ENCODE data around the gene TMEM222. TPM values are rescaled to one million over a fixed set of nuclear protein-coding genes. Genes with fewer than 3 reads are reported as not detected.

The TMEM222 gene
- total and polyA plus RNA-seq, 2 experiments from 2014 or later: 53.0 to 59.0 TPM

GRCh38 chr1:27358038-27358927 is 36.3 kb downstream of the TMEM222 start:
- in situ Hi-C loops (cut with MboI): no loop called here
- no peaks in the 10 kb centered on the region for H3K79me2 ChIP-seq (ENCODE audit: insufficient read depth)
- H4K20me1 ChIP-seq (ENCODE audit: insufficient read depth): no peaks in the 10 kb centered on the region
- no peak overlapping the region for H3K27ac ChIP-seq
- H3K36me3 ChIP-seq (ENCODE audit: low read depth): peaks cover 5% of the 10 kb centered on the region; the same call in 1 of the 2 replicates
- H3K9me2 ChIP-seq (ENCODE audit: insufficient read depth): no peaks in the 10 kb centered on the region
- no peak overlapping the region for H3K4me3 ChIP-seq
- no peaks in the 10 kb centered on the region for H3F3A ChIP-seq (ENCODE audit: insufficient read depth)
- H3K4me1 ChIP-seq (ENCODE audit: insufficient read depth): no peaks in the 10 kb centered on the region
- no peak overlapping the region for H2AFZ ChIP-seq
- no peaks in the 10 kb centered on the region for H3K9me3 ChIP-seq (ENCODE audit: low read depth)
- no peak overlapping the region for H3K9ac ChIP-seq
- no peak for DNase-seq
- no peak overlapping the region for H3K4me2 ChIP-seq (ENCODE audit: unreplicated experiment)
- no peak for TF ChIP-seq EZH2 (IDR thresholded peaks at IDR 0.05; ENCODE audit: insufficient read depth, poor library complexity, severe bottlenecking)
- no peak for TF ChIP-seq EZH2phosphoT487 (IDR thresholded peaks at IDR 0.05; ENCODE audit: insufficient read depth, low read depth)
- H3K27me3 ChIP-seq (replicated peaks; ENCODE audit: insufficient read depth): no peaks in the 10 kb centered on the region
- 94 to 95% methylated on average over 20 to 21 of the region's 21 CpGs for WGBS, 2 experiments (ENCODE audit: low coverage in 1 of 2, low lambda C conversion rate in 2 of 2, missing lambda C conversion rate in 2 of 2)

- Histone ChIP-seq H3K27ac (no peak overlapping the region), H4K20me1 (ENCODE audit: insufficient read depth) (no peaks in the 10 kb centered on the region), H3K79me2 (ENCODE audit: insufficient read depth) (0 out of 2 replicates have a peak, but pooled peaks cover 3% of the 10 kb centered on the region), H3K4me2 (ENCODE audit: unreplicated experiment) (no peak overlapping the region), H3F3A (ENCODE audit: insufficient read depth) (no peaks in the 10 kb centered on the region), H3K36me3 (ENCODE audit: low read depth) (peaks cover 5% of the 10 kb centered on the region; the same call in 1 of the 2 replicates), H3K27me3 (replicated peaks; ENCODE audit: insufficient read depth) (no peaks in the 10 kb centered on the region), H3K4me1 (ENCODE audit: insufficient read depth) (no peaks in the 10 kb centered on the region), H3K9me3 (ENCODE audit: low read depth) (no peaks in the 10 kb centered on the region), H3K9ac (no peak overlapping the region), H3K9me2 (ENCODE audit: insufficient read depth) (no peaks in the 10 kb centered on the region), H3K4me3 (no peak overlapping the region), H2AFZ (no peak overlapping the region)
- WGBS, 2 experiments (ENCODE audit: low coverage in 1 of 2, low lambda C conversion rate in 2 of 2, missing lambda C conversion rate in 2 of 2): 97 to 100% methylated on average over 5 of the region's 5 CpGs
- TF ChIP-seq EZH2phosphoT487 (IDR thresholded peaks at IDR 0.05; ENCODE audit: insufficient read depth, low read depth) (no peak), EZH2 (IDR thresholded peaks at IDR 0.05; ENCODE audit: insufficient read depth, poor library complexity, severe bottlenecking) (no peak)
- no peak for DNase-seq
- in situ Hi-C loops (cut with MboI): no loop called here
Measured at GRCh38 chr1:27358928-27359313, 37.0 kb downstream of the TMEM222 start.

GRCh38 chr1:27359822-27360158 is 37.8 kb downstream of the TMEM222 start:
- in situ Hi-C loops (cut with MboI): no loop called here
- Histone ChIP-seq H3K9ac (no peak overlapping the region), H3K79me2 (ENCODE audit: insufficient read depth) (peaks cover 11% of the 10 kb centered on the region), H3K27ac (no peak overlapping the region), H3K4me2 (ENCODE audit: unreplicated experiment) (no peak overlapping the region), H3K4me3 (no peak overlapping the region), H3K36me3 (ENCODE audit: low read depth) (peaks cover 5% of the 10 kb centered on the region; the same call in 1 of the 2 replicates), H3K9me3 (ENCODE audit: low read depth) (no peaks in the 10 kb centered on the region), H3K27me3 (replicated peaks; ENCODE audit: insufficient read depth) (no peaks in the 10 kb centered on the region), H4K20me1 (ENCODE audit: insufficient read depth) (no peaks in the 10 kb centered on the region), H2AFZ (no peak overlapping the region), H3K9me2 (ENCODE audit: insufficient read depth) (no peaks in the 10 kb centered on the region), H3F3A (ENCODE audit: insufficient read depth) (no peaks in the 10 kb centered on the region), H3K4me1 (ENCODE audit: insufficient read depth) (peaks cover 3% of the 10 kb centered on the region; the same call in 1 of the 2 replicates)
- DNase-seq: no peak
- whole genome bisulfite sequencing, 2 experiments (ENCODE audit: low coverage in 1 of 2, low lambda C conversion rate in 2 of 2, missing lambda C conversion rate in 2 of 2): 83 to 84% methylated on average over 9 of the region's 9 CpGs
- TF ChIP-seq EZH2 (IDR thresholded peaks at IDR 0.05; ENCODE audit: insufficient read depth, poor library complexity, severe bottlenecking) (no peak), EZH2phosphoT487 (IDR thresholded peaks at IDR 0.05; ENCODE audit: insufficient read depth, low read depth) (no peak)

- H3K4me2 ChIP-seq (ENCODE audit: unreplicated experiment): no peak overlapping the region
- no peak for DNase-seq
- no peaks in the 10 kb centered on the region for H3K9me2 ChIP-seq (ENCODE audit: insufficient read depth)
- H2AFZ ChIP-seq: no peak overlapping the region
- H4K20me1 ChIP-seq (ENCODE audit: insufficient read depth): no peaks in the 10 kb centered on the region
- H3K9me3 ChIP-seq (ENCODE audit: low read depth): no peaks in the 10 kb centered on the region
- H3K4me1 ChIP-seq (ENCODE audit: insufficient read depth): peaks cover 7% of the 10 kb centered on the region; the same call in 1 of the 2 replicates
- no peak overlapping the region for H3K4me3 ChIP-seq
- no peaks in the 10 kb centered on the region for H3F3A ChIP-seq (ENCODE audit: insufficient read depth)
- 79 to 94% methylated on average over 20 to 71 of the region's 71 CpGs for WGBS, 2 experiments (ENCODE audit: low coverage in 1 of 2, low lambda C conversion rate in 2 of 2, missing lambda C conversion rate in 2 of 2)
- peaks cover 5% of the 10 kb centered on the region; the same call in 1 of the 2 replicates for H3K36me3 ChIP-seq (ENCODE audit: low read depth)
- TF ChIP-seq EZH2 (IDR thresholded peaks at IDR 0.05; ENCODE audit: insufficient read depth, poor library complexity, severe bottlenecking): no peak
- no peak for TF ChIP-seq EZH2phosphoT487 (IDR thresholded peaks at IDR 0.05; ENCODE audit: insufficient read depth, low read depth)
- in situ Hi-C loops (cut with MboI): no loop called here
- H3K27me3 ChIP-seq (replicated peaks; ENCODE audit: insufficient read depth): no peaks in the 10 kb centered on the region
- H3K27ac ChIP-seq: no peak overlapping the region
- H3K79me2 ChIP-seq (ENCODE audit: insufficient read depth): peaks cover 15% of the 10 kb centered on the region
- no peak overlapping the region for H3K9ac ChIP-seq
Measured at GRCh38 chr1:27360159-27361043, 38.4 kb downstream of the TMEM222 start.
